IMR-90 (cell line): ENCODE measurements around the gene ACTN1. TPM values are rescaled to one million over a fixed set of nuclear protein-coding genes. Genes with fewer than 3 reads are reported as not detected.

ENCODE experiments used
- ATAC-seq: fragments of 200-7000 bp; cut with Tn5 transposase; 2 replicates; pipeline ENCODE4 v1.9.1; 2020; ENCODE audit warnings: low read depth, mild to moderate bottlenecking, moderate library complexity
- BruUV-seq: library from RNA; stranded (reverse); fragments of 400-500 nt; replicated peaks from 2 replicates; lab custom pipeline; 2021; lab: Mats Ljungman, UMichigan
- CTCF ChIA-PET: fragments of 300-600 bp; formaldehyde crosslinking; extraction: SDS; loops from one replicate; lab custom pipeline; 2021; ENCODE audit warnings: antibody characterized with exemption; lab: Yijun Ruan, JAX
- POLR2A ChIA-PET: fragments of 300-600 bp; sonication (Branson Sonifier 250); formaldehyde crosslinking; loops from one replicate; lab custom pipeline; 2022; ENCODE audit warnings: antibody characterized with exemption; ENCODE audit not compliant: unreplicated experiment; lab: Charles Lee
- DNase-seq: peaks from one replicate; pipeline ENCODE4 v3.0.0; 2013
- H2AFZ ChIP-seq: replicated peaks from 2 replicates; pipeline ENCODE3; 2013; ENCODE audit warnings: low read length, mild to moderate bottlenecking; ENCODE audit not compliant: poor library complexity
- H2AK5ac ChIP-seq: 2 replicates; pipeline ENCODE4 v1.6.1; 2013; ENCODE audit warnings: low read depth, low read length, inconsistent platforms
- H2AK9ac ChIP-seq: replicated peaks from 2 replicates; pipeline ENCODE3; 2013; ENCODE audit warnings: mild to moderate bottlenecking, low read depth, low read length, moderate library complexity; ENCODE audit not compliant: poor library complexity
- H2BK120ac ChIP-seq: 2 replicates; pipeline ENCODE4 v1.6.1; 2013; ENCODE audit warnings: low read depth, low read length, inconsistent platforms
- H2BK15ac ChIP-seq: 3 replicates; pipeline ENCODE4 v1.6.1; 2013; ENCODE audit warnings: low read depth, low read length, inconsistent platforms
- H2BK20ac ChIP-seq: 2 replicates; pipeline ENCODE4 v1.6.1; 2013; ENCODE audit warnings: low read depth, mild to moderate bottlenecking, inconsistent platforms, low read length, moderate library complexity
- H2BK5ac ChIP-seq: 2 replicates; pipeline ENCODE4 v1.6.1; 2013; ENCODE audit warnings: mild to moderate bottlenecking, low read depth, low read length, inconsistent platforms; ENCODE audit not compliant: poor library complexity, severe bottlenecking
- H3K14ac ChIP-seq: replicated peaks from 2 replicates; pipeline ENCODE4 v1.6.1; 2013; ENCODE audit warnings: low read depth, low read length, inconsistent platforms
- H3K18ac ChIP-seq: 2 replicates; pipeline ENCODE4 v1.6.1; 2013; ENCODE audit warnings: low read depth, low read length, control low read depth
- H3K23ac ChIP-seq: 2 replicates; pipeline ENCODE4 v1.6.1; 2013; ENCODE audit warnings: low read depth, low read length, inconsistent platforms
- H3K27ac ChIP-seq: 2 replicates; pipeline ENCODE4 v1.5.1; 2013; ENCODE audit warnings: mild to moderate bottlenecking, control low read depth, low read length; ENCODE audit not compliant: insufficient read depth
- H3K27me3 ChIP-seq: 2 replicates; pipeline ENCODE4 v1.6.1; 2013; ENCODE audit warnings: low read length; ENCODE audit not compliant: control insufficient read depth, insufficient read depth
- H3K36me3 ChIP-seq: 2 replicates; pipeline ENCODE4 v1.6.1; 2013; ENCODE audit warnings: low read length, mixed read lengths; ENCODE audit not compliant: control insufficient read depth, insufficient read depth
- H3K4ac ChIP-seq: 2 replicates; pipeline ENCODE4 v1.6.1; 2013; ENCODE audit warnings: low read depth, low read length, inconsistent platforms
- H3K4me1 ChIP-seq: 2 replicates; pipeline ENCODE4 v1.6.1; 2013; ENCODE audit warnings: low read length, mixed read lengths; ENCODE audit not compliant: control insufficient read depth, insufficient read depth
- H3K4me2 ChIP-seq: 2 replicates; pipeline ENCODE4 v1.6.1; 2013; ENCODE audit warnings: low read depth, mild to moderate bottlenecking, control low read depth, low read length, moderate library complexity
- H3K4me3 ChIP-seq: 2 replicates; pipeline ENCODE4 v1.5.1; 2013; ENCODE audit warnings: low read depth, mild to moderate bottlenecking, control low read depth, low read length, moderate library complexity; ENCODE audit not compliant: insufficient read depth
- H3K56ac ChIP-seq: 2 replicates; pipeline ENCODE4 v1.6.1; 2013; ENCODE audit warnings: low read length, inconsistent platforms; ENCODE audit not compliant: insufficient read depth; ENCODE audit errors: extremely low read depth
- H3K79me1 ChIP-seq, 2 experiments: 2 replicates each; pipeline ENCODE4 v1.6.1; 2013; ENCODE audit warnings: low read length in 2 of 2, inconsistent platforms in 1 of 2, low read depth in 1 of 2
- H3K9ac ChIP-seq: 2 replicates; pipeline ENCODE4 v1.6.1; 2013; ENCODE audit warnings: low read depth, low read length, control low read depth
- H3K9me1 ChIP-seq: 2 replicates; pipeline ENCODE4 v1.6.1; 2013; ENCODE audit warnings: low read length, inconsistent platforms; ENCODE audit not compliant: insufficient read depth
- H3K9me3 ChIP-seq: 2 replicates; pipeline ENCODE4 v1.6.1; 2013; ENCODE audit warnings: low read length; ENCODE audit not compliant: control insufficient read depth, insufficient read depth
- H4K20me1 ChIP-seq: 2 replicates; pipeline ENCODE4 v1.6.1; 2013; ENCODE audit warnings: low read length, inconsistent platforms; ENCODE audit not compliant: insufficient read depth
- H4K5ac ChIP-seq: 2 replicates; pipeline ENCODE4 v1.6.1; 2013; ENCODE audit warnings: mild to moderate bottlenecking, low read depth, low read length, control low read depth
- H4K8ac ChIP-seq, 2 experiments: 2 replicates each; pipeline ENCODE4 v1.6.1; 2013; ENCODE audit warnings: low read depth in 2 of 2, low read length in 2 of 2, control low read depth in 1 of 2, inconsistent platforms in 1 of 2
- H4K91ac ChIP-seq: 2 replicates; pipeline ENCODE4 v1.6.1; 2013; ENCODE audit warnings: low read depth, low read length, inconsistent platforms; ENCODE audit not compliant: insufficient read depth
- BHLHE40 ChIP-seq: fragments of 150-350 bp; IDR thresholded peaks from 2 replicates; pipeline ENCODE4 v1.6.1; 2016; ENCODE audit warnings: mild to moderate bottlenecking, low read depth, low read length
- CEBPB ChIP-seq: IDR thresholded peaks from 2 replicates; pipeline ENCODE4 v1.6.1; 2012; ENCODE audit warnings: low read depth, low read length, improper control_type of control experiment
- CHD1 ChIP-seq: IDR thresholded peaks from 2 replicates; pipeline ENCODE4 v1.6.1; 2012; ENCODE audit warnings: low read depth, low read length, improper control_type of control experiment
- FOS ChIP-seq: fragments of 150-350 bp; IDR thresholded peaks from 2 replicates; pipeline ENCODE4 v1.6.1; 2016; ENCODE audit warnings: low read depth, low read length
- MAFK ChIP-seq: IDR thresholded peaks from 2 replicates; pipeline ENCODE4 v1.6.1; 2012; ENCODE audit warnings: low read depth, low read length, improper control_type of control experiment
- MXI1 ChIP-seq: IDR thresholded peaks from 2 replicates; pipeline ENCODE4 v1.6.1; 2012; ENCODE audit warnings: low read depth, mild to moderate bottlenecking, low read length, moderate library complexity, borderline replicate concordance
- RCOR1 ChIP-seq: IDR thresholded peaks from 2 replicates; pipeline ENCODE4 v1.6.1; 2012; ENCODE audit warnings: mild to moderate bottlenecking, low read length, improper control_type of control experiment; ENCODE audit not compliant: insufficient replicate concordance
- SMC3 ChIP-seq: fragments of 150-350 bp; IDR thresholded peaks from 2 replicates; pipeline ENCODE4 v1.6.1; 2016; ENCODE audit warnings: low read depth, mild to moderate bottlenecking, antibody characterized with exemption, low read length, moderate library complexity
- WGBS, 2 experiments: methylation state at CpG; one replicate each; pipeline versions ENCODE4 v1.1.5 to v1.1.7; 2013; ENCODE audit warnings: missing lambda C conversion rate in 2 of 2; ENCODE audit not compliant: insufficient read length in 1 of 2; ENCODE audit errors: extremely low coverage in 2 of 2; 5-methylcytosine and 5-hydroxymethylcytosine counted together
- dilution Hi-C: fragments of 300-500 bp; cut with HindIII; formaldehyde crosslinking; loops from one replicate; pipeline ENCODE4 v1.14.3; 2018; ENCODE audit warnings: low sequenced_read_pairs; ENCODE audit not compliant: unreplicated experiment
- in situ Hi-C: fragments of 300-500 bp; cut with MboI; formaldehyde crosslinking; loops from 3 replicates; pipeline ENCODE4 v1.14.3; 2019; ENCODE audit warnings: low sequenced_read_pairs, inconsistent platforms, mixed read lengths
- intact Hi-C: fragments of 100-400 bp; cut with micrococcal nuclease; formaldehyde crosslinking; loops from 2 replicates; pipeline ENCODE4 v1.10.0; 2022
- polyA plus RNA-seq, 3 experiments: library from polyadenylated mRNA; depleted of rRNA; stranded (reverse); fragments of >200 nt; gene quantifications; 2 replicates each; pipeline ENCODE4 v1.2.3, GENCODE V29; 2012; ENCODE audit warnings: low replicate concordance in 1 of 3
- total RNA-seq: library from RNA; depleted of rRNA; stranded (reverse); fragments of >200 nt; gene quantifications from 2 replicates; pipeline ENCODE4 v1.2.3, GENCODE V29; 2012

Gene ACTN1
- total and polyA plus RNA-seq, 2 of the 4 experiments (the other 2 are of a cell fraction): 684 to 766 TPM

DNA sequence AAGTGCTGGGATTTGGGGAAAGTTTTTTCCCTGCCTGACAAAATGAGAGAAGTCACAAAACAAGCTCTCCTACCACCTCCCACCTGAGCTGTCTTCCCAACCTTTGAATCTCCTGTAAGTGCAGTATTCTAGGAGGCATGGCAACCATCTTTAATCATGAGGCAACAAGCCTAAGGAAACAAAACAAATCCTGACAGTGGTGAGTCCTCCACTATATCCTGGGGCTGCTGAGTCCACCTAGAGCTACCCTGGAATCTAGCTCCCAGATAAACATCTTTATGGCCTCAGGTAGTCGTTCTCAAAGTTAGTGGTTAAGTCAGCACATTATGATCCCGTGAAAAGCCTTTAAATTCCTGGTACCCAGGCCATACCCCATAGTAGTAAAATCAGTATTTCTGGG lies 22.3 kb upstream of the ACTN1 start:
- Histone ChIP-seq H4K5ac (no peak overlapping the region), H3K79me1 (peaks cover 0 to 14% of the 10 kb centered on the region in 2 experiments; a peak in 2 of 4 replicates), H3K27ac (no peak overlapping the region), H2BK15ac (no peak overlapping the region), H3K9ac (no peak overlapping the region), H2BK5ac (no peak overlapping the region), H3K9me1 (peaks cover 17% of the 10 kb centered on the region), H2AK9ac (no peak overlapping the region), H3K14ac (no peak overlapping the region), H2AK5ac (no peak overlapping the region), H3K56ac (no peak overlapping the region), H4K8ac (no peak overlapping the region), H3K4me2 (no peak overlapping the region), H3K23ac (no peak overlapping the region), H3K18ac (no peak overlapping the region), H2BK20ac (no peak overlapping the region), H3K27me3 (no peaks in the 10 kb centered on the region), H2BK120ac (no peak overlapping the region), H2AFZ (no peak overlapping the region), H3K4ac (no peak overlapping the region), H3K36me3 (no peaks in the 10 kb centered on the region), H4K91ac (no peak overlapping the region), H3K4me3 (no peak overlapping the region), H3K4me1 (peaks cover 16% of the 10 kb centered on the region), H4K20me1 (no peaks in the 10 kb centered on the region), H3K9me3 (no peaks in the 10 kb centered on the region)
- no TSS peak for BruUV-seq
- intact Hi-C loops (no loop called here), in situ Hi-C loops (no loop called here), dilution Hi-C loops (no loop called here)
- ChIA-PET CTCF (interaction anchor here (1.1 kb wide), 1 partner anchor 15 kb away, joined by 3 read pairs; no protein-coding TSS in a partner anchor), POLR2A (no interaction called here)
- no peak for DNase-seq
- 100% methylated on average over 1 of the region's 2 CpGs; no CpG with 5 or more reads in 1 of the 2 experiments for WGBS, 2 experiments
- TF ChIP-seq BHLHE40 (no peak), FOS (no peak), CHD1 (no peak), RCOR1 (no peak), MAFK (no peak), MXI1 (no peak), CEBPB (no peak), SMC3 (no peak)
- ATAC-seq: no peak
